Urinary bladder (tissue), 4 donors: ENCODE measurements around the gene C3orf22. TPM values are rescaled to one million over a fixed set of nuclear protein-coding genes. Genes with fewer than 3 reads are reported as not detected.
"Not testable (repeated sequence)": the region's sequence is repeated elsewhere in the genome, so short reads cannot be mapped to it uniquely, and the experiment has no call there.

ENCODE experiments used
- DNase-seq: peaks from one replicate; pipeline ENCODE4 v3.0.0-alpha.2; 2015; ENCODE audit errors: extremely low spot score
- H3K27ac ChIP-seq: one replicate; pipeline ENCODE4 v1.5.1; 2013; ENCODE audit warnings: low read depth, mild to moderate bottlenecking, moderate library complexity
- H3K36me3 ChIP-seq: one replicate; pipeline ENCODE4 v1.6.1; 2013; ENCODE audit warnings: mild to moderate bottlenecking, moderate library complexity; ENCODE audit not compliant: insufficient read depth
- H3K4me1 ChIP-seq: one replicate; pipeline ENCODE4 v1.6.1; 2013; ENCODE audit warnings: mild to moderate bottlenecking, moderate library complexity; ENCODE audit not compliant: insufficient read depth
- H3K4me3 ChIP-seq: one replicate; pipeline ENCODE4 v1.5.1; 2013; ENCODE audit warnings: low read depth, low read length
- WGBS: extraction: QIAGEN DNeasy Blood & Tissue Kit; methylation state at CpG from one replicate; pipeline ENCODE4 v1.1.7; 2013; 5-methylcytosine and 5-hydroxymethylcytosine counted together
- polyA plus RNA-seq: library from polyadenylated mRNA; stranded (reverse); fragments of 200-250 nt; gene quantifications from one replicate; pipeline ENCODE4 v1.2.3, GENCODE V29; 2013
- total RNA-seq: library from RNA; depleted of rRNA; stranded (reverse); fragments of >200 nt; gene quantifications from one replicate; pipeline ENCODE4 v1.2.3, GENCODE V29; 2014
- donor health status: healthy with polysubstance abuse.
- donor health status: healthy.

Gene C3orf22
- total RNA-seq (not detected), polyA plus RNA-seq (not detected)

- no peaks in the 10 kb centered on the region for H3K36me3 ChIP-seq
- H3K4me1 ChIP-seq: no peaks in the 10 kb centered on the region
- WGBS: 64% methylated on average over 9 of the region's 9 CpGs
- no peak for DNase-seq
- no peak within 1 kb of the TSS for H3K4me3 ChIP-seq
- H3K27ac ChIP-seq: no peak within 1 kb of the TSS
These were observed at the start of gene C3orf22 for GRCh38 chr3:126558336-126559071. Gene C3orf22 (minus strand): TSS chr3:126558932. CDS start chr3:126553390, 5,542 bp downstream.

DNA sequence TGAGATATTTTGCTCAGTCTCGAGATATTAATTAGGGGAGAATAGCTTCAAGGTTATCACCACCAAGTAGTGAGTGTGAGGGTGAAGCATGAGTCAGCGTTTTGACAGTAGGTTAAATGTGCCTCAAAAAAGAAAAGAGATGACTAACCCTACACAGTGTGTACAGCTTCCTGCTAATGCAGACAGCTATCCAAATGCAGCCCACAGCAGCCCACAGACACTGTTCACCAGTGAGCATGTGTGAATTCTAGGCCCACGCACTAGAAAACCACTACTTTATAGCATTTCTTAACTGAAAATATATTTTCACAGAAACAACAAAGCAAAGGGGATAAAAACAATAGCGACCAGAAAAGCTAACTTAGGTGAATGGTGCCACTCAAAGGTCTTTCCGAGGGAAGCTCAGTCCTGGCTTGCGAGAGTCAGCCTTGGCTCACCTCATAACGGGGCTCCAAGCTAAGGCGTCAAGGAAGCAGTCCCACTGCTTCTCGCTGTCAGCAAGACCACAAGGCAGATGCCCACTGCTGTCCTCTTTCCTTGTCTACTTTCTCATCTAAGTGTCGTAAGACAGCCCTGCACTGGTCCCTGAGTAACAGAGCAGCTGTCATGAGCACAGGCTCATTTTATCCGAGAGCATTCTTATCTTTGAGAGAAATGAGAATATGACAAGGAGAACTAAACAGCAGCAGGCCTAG lies 48.6 kb upstream of the C3orf22 start:
- no peaks in the 10 kb centered on the region for H3K4me1 ChIP-seq
- peaks cover 3% of the 10 kb centered on the region for H3K36me3 ChIP-seq
- WGBS: 91% methylated on average over 11 of the region's 11 CpGs
- DNase-seq: no peak
- H3K27ac ChIP-seq: no peak overlapping the region
- H3K4me3 ChIP-seq: no peak overlapping the region

DNA sequence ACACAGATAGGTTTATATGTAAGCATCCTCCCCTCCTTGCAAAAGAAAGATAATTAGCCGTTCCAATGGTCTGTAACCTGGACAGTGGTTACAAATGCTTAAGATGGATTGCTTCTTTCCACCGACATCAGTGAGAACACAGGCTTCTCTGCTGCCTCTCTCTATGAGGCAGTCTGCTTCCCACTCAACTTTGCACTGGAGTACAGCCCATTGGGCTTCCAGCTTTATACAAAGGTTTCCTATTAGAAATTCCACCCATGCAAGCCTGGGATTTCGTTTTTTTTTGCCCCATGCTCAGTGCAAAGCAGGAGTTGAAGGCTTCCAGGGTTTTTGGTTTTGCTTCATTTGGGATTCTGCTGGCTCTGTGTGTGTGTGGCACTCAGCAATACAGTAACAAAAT lies 47.3 kb upstream of the C3orf22 start:
- no peak for DNase-seq
- Histone ChIP-seq H3K36me3 (peaks cover 3% of the 10 kb centered on the region), H3K27ac (no peak overlapping the region), H3K4me1 (no peaks in the 10 kb centered on the region), H3K4me3 (no peak overlapping the region)
- 85% methylated on average over 3 of the region's 3 CpGs for WGBS

DNA sequence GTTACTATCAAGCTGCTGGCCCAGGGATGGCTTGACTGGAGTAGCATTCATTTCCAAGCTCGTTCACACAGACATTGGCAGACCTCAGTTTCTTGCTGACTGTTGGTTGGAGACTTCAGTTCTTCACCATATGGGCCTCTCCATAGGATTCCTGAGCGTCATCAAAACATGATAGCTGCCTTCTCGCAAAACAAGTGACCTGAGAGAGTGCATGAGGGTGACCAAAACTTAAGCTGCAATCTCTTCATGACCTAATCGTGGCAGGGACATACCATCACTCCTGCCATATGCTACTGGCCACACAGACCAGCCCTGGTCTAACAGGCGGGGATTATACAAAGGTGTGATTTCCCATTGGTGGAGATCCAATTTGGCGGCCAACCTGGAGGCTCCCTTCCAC lies 46.0 kb upstream of the C3orf22 start:
- no peak overlapping the region for H3K27ac ChIP-seq
- H3K4me3 ChIP-seq: no peak overlapping the region
- WGBS: 93% methylated on average over 6 of the region's 6 CpGs
- no peaks in the 10 kb centered on the region for H3K4me1 ChIP-seq
- DNase-seq: no peak
- H3K36me3 ChIP-seq: peaks cover 3% of the 10 kb centered on the region

GRCh38 chr3:126599101-126599500 lies 40.4 kb upstream of the C3orf22 start:
- Histone ChIP-seq H3K4me1 (no peaks in the 10 kb centered on the region), H3K36me3 (no peaks in the 10 kb centered on the region), H3K27ac (no peak overlapping the region), H3K4me3 (no peak overlapping the region)
- no peak for DNase-seq
- 0% methylated on average over 1 of the region's 1 CpG for WGBS

- DNase-seq, H3K27ac ChIP-seq, H3K36me3 ChIP-seq, H3K4me3 ChIP-seq, H3K4me1 ChIP-seq: not testable (repeated sequence)
- 96% methylated on average over 4 of the region's 4 CpGs for WGBS
These were observed 36.7 kb upstream of the C3orf22 start for GRCh38 chr3:126595479-126595878.

DNA sequence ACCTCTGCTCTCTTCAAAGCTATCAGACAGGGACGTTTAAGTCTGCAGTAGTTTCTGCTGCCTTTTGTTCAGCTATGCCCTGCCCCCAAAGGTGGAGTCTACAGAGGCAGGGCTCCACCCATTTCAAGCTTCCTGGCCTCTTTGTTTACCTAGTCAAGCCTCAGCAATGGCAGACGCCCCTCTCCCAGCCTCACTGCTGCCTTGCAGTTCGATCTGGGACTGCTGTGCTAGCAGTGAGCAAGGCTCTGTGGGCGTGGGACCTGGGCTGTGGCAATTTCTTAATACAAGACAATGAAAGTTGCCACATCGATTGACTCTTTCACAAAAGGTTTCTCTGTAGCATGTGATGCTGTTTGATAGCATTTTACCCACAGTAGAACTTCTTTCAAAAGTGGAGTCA lies 32.8 kb upstream of the C3orf22 start:
- WGBS: 72% methylated on average over 5 of the region's 5 CpGs
- not testable (repeated sequence) for H3K27ac ChIP-seq, H3K4me3 ChIP-seq, DNase-seq, H3K4me1 ChIP-seq, H3K36me3 ChIP-seq

GRCh38 chr3:126582311-126582710 lies 23.6 kb upstream of the C3orf22 start:
- Histone ChIP-seq H3K4me3 (no peak overlapping the region), H3K36me3 (no peaks in the 10 kb centered on the region), H3K27ac (no peak overlapping the region), H3K4me1 (no peaks in the 10 kb centered on the region)
- 84% methylated on average over 4 of the region's 4 CpGs for WGBS
- DNase-seq: no peak

DNA sequence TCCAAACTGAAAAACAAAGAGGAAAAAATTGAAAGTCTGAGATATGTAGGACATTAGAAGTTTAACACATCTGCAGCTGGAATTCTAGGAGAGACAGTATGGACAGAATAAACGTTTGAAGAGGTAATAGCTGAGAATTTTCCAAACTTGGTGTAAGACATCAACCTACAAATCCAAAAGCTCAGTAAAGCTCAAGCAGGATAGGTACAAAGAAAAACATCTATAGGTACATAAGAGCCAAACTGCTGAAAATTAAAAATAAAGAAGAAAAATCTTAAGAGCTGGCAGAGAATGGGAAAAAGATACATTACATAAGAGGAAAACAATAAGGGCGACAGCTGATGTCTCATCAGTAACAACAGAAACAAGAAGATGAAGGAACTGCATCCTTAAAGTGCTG lies 22.8 kb upstream of the C3orf22 start:
- H3K27ac ChIP-seq: no peak overlapping the region
- H3K36me3 ChIP-seq: no peaks in the 10 kb centered on the region

GRCh38 chr3:126580746-126581145 lies 22.0 kb upstream of the C3orf22 start:
- H3K27ac ChIP-seq: no peak overlapping the region
- no peaks in the 10 kb centered on the region for H3K36me3 ChIP-seq
- no peak overlapping the region for H3K4me3 ChIP-seq
- DNase-seq: no peak
- 78% methylated on average over 5 of the region's 5 CpGs for WGBS
- H3K4me1 ChIP-seq: no peaks in the 10 kb centered on the region

More for the DNA sequence above, 22.8 kb upstream of the C3orf22 start:
- 84% methylated on average over 2 of the region's 2 CpGs for WGBS
- Histone ChIP-seq H3K4me3 (no peak overlapping the region), H3K4me1 (no peaks in the 10 kb centered on the region)
- DNase-seq: no peak

DNA sequence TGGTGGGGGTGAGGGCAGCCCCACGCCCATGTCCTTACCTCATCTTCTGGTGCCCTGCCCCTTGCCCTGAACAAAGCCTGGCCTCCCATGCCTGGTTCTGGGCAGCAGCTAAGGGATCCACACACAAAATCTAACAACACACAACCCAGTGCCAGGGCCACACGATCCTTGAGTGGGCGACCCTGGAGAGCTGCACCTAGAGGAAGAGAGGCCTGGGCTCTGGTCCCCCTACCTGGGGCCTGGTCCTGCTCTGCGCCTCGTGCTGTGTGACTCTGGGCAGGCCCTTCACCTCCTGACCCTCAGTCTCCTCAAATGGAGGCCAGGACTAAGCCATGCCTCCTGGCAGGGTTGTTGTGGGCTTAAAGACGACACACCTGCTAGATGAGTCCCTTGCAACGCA lies 20.0 kb upstream of the C3orf22 start:
- no peak overlapping the region for H3K4me3 ChIP-seq
- H3K4me1 ChIP-seq: no peaks in the 10 kb centered on the region
- DNase-seq: no peak
- H3K36me3 ChIP-seq: no peaks in the 10 kb centered on the region
- no peak overlapping the region for H3K27ac ChIP-seq
- 93% methylated on average over 7 of the region's 7 CpGs for WGBS

DNA sequence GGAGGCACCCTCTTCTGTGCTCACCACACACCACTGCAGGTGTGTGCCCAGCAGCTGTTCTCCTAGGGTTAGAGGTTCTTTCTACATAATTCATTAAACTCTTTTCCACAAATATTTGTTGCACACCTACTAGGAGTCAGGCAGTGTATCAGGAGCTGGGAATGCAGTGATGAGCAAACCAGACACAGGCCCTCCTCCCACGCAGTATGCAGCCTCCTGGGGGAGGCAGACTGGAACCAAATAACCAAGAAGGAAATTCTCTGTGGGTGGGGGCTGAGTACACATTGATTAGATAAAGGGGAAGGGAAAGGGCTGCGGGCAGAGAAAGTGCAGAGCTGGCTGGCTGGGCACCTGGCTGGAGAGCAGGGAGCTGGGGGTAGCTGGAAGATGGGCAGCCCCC lies 18.5 kb upstream of the C3orf22 start:
- WGBS: 75% methylated on average over 2 of the region's 2 CpGs
- Histone ChIP-seq H3K4me1 (no peaks in the 10 kb centered on the region), H3K27ac (no peak overlapping the region), H3K4me3 (no peak overlapping the region), H3K36me3 (no peaks in the 10 kb centered on the region)
- DNase-seq: no peak

DNA sequence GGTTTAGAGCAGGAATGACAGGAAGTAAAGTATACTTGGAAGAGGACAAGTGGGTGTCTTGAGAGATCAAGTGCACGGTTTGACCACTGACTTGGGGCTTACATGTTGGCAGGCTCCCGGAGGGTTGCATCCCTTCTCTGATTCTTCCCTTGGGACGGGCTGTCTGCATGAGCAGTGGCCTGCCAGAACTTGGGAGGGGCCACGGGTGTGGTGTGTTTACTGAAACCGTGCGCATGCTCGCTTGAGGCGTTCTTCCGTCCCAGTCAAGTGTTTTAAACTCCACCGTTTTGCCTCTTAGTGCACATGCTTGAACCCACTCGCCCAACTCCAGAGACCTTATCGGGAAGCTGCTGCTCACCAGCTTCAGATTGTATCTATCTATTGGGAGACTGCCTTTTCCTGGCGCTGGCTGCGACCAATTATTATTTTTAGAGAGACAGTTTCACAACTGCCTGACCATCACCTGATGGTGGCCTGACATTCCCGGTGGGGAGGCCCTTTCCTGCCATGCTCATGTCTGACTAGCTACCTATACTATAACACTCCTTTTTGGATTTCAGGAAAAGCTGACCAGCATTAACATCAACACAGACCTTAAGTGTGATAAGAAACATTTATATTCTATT lies 14.9 kb upstream of the C3orf22 start:
- Histone ChIP-seq H3K4me1 (no peaks in the 10 kb centered on the region), H3K36me3 (no peaks in the 10 kb centered on the region), H3K27ac (no peak overlapping the region), H3K4me3 (no peak overlapping the region)
- no peak for DNase-seq
- 54% methylated on average over 15 of the region's 15 CpGs for WGBS

GRCh38 chr3:126571078-126571477 lies 12.3 kb upstream of the C3orf22 start:
- Histone ChIP-seq H3K36me3 (no peaks in the 10 kb centered on the region), H3K4me1 (no peaks in the 10 kb centered on the region), H3K27ac (no peak overlapping the region), H3K4me3 (no peak overlapping the region)
- DNase-seq: no peak
- 92% methylated on average over 7 of the region's 7 CpGs for WGBS
